GM19239 (cell line): ENCODE results near the gene EIF4G1.
A peak's percentile ranks its signal among the peaks of the same experiment; 100 is the strongest.

Source experiments
- DNase-seq: peaks from one replicate; pipeline ENCODE4 v3.0.0; 2011; ENCODE audit warnings: low spot score; ENCODE audit not compliant: insufficient read length
- FAIRE-seq: peaks from 2 replicates; lab custom pipeline; 2011; peaks lifted over from hg19 to GRCh38; lab: Jason Lieb, UNC

Gene EIF4G1

DNA sequence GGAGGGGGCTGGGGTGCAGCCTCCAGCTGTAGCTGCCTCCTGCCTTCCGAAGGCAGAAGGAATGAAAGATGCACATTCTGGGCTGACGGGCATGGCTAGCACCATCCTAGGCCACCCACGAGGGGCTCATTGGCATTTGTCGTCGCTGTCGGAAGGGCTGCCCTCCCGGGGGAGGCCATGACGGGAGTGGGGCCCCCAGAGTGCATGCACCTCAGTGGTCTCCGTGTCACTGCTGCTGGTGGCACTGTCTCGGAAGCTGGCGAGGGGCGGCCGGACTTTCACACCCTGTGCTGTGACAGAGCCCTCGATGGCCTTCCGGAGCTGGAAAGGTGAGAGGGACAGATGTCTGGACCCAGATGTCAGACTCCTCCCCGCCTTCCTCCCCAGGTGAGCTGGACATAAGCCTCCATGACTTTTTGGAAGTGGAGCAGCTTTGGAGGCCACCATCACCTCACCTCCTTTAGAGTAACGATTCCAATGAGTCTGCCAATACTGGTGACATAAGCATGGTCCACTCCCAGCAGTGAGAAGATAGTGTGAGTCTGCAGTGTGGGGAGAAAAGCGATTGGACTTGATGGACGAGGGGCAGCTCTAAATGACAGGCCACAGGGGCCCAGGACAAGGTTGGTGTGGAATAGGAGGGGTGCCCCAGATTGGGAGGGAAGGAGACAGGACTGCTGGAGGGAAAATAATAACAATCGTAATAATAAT, 32.2 kb downstream of the EIF4G1 start:
- FAIRE-seq, result no peak
- DNase-seq, result no peak

DNA sequence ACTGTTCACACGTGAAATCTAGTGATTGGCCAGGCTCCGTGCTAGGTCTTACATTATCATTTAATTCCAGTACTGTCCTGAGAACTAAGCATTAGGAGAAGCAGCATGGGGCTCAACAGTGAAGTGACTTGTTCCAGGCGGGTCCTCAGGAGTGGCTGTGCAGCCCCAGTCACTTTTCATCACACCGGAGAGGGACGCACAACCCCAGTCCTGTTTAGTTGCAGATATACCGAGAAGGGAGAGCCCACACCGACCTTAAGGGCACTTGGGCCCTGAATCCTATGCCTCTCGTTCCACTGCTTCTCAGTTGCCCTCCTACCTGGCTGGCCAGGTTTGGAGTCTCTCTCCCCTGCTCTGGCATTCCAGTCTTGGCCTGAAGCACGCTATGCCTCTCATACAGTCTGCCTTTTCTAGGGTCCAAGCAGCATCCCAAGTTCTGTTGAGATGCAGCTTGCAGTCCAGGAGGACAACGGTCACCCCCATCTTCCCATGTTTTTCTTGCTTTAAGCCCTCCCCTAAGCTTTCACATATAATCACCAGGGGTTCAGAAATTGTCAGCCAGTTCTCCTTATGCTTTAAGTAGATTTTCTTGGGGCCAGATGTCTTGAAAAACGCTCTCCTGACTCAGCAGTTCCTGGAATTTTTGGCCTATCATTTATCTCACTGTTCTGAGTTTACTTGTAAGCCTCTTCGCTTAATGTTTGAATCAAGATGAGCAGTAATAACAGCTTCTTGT, 33.1 kb downstream of the EIF4G1 start:
- FAIRE-seq (no peak), DNase-seq (no peak)

DNA sequence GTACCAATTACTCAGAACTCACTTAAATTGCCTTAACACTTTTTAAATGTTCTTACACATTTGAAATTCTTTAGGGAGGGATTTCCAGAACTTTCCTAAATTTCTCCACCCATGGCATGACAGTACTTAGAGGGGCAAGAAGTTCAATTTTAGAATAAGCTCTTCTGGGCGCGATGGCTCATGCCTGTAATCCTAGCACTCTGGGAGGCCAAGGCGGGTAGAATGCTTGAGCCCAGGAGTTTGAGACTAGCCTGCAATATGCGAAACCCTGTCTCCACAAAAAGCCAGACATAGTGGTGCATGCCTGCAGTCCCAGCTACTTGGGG, 33.6 kb downstream of the EIF4G1 start:
- DNase-seq (no peak), FAIRE-seq (no peak)

DNA sequence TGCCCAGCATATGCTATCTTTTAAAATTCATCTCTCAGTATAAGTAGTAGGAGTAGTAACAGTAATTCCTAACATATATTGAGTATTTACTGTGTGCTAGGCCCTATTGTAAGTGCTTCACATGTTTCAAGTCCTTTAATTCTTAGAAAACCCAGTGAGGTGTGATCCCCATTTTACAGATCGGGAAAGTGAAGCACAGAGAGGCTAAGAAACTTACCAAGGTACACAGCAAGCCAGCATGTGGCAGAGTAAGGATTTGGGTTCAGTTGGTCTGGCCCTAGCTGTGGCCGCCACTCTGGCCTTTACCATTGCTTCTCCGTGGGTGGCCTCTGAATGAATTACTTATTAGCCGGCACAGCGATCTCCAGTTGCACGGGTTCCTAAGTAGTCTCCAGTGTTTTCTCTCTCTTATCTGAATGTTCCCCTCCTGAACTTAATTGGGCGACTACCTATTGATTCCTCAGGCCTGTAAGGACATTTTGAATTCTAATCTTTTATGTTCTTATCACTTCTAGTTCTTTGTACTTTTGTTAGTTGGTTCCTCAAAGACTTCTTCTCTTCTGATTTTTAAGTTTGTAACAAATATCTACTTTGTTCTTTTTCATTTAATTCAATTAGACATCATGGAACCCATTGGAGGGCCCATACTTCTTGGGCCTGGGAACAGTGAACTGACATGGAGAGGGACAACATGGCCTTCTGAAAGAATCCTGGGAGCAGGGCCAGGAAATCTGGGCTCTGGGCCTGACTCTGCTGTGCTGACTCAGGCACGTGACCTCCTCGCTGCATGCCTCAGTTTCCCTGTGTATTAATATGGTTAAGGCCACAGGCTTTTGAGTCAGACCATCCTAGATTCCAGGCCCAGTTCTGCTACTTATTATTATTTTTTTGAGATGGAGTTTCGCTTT, 35.4 kb downstream of the EIF4G1 start:
- FAIRE-seq, result no peak
- DNase-seq, result no peak

DNA sequence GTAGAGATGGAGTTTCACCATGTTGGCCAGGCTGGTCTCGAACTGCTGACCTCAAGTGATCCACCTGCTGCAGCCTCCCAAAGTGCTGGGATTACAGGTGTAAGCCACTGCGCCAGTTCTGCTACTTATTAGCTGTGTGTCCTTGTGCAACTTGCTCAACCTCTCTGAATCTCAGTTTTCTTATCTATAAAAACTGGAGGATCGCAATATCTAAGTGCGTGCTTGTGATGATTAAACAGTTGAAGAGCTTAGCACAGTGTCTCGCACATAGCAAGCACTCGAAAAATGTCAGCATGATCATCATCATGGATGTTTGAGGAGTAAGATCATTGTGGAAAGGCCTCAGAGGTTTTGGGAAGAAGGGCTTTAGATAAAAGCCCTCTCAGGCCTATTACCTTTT, 36.2 kb downstream of the EIF4G1 start:
- FAIRE-seq (no peak), DNase-seq (no peak)

DNA sequence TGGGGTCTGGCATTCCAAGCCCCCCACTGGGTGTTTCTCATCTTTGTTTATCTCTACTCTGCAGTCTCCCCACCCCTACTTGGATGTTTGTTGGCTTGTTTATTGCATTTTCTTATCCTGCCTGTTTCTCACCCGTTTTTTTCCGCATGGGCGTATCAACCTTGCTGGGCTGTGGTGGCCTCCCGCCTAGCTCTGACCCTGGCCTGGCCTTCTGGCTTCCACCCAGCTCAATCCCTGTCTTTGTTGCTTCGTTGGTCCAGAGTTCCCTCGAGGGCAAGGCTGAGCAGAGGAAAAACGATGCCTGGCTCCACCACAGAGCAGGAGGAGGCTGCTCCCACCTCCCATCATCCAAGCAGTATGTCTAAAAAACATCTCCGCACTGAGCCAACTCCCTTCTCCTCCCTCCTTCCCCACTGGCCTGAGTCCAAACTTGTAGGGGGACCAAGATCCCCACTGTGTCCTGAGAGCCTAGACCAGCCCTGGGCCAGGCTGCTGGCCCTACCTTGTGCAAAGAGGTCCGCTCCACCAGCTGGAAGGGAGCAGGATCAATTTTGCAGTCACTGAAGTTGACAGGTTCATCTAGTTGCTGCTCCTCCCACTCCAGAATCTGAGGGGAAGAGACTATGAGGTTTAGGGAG, 37.2 kb downstream of the EIF4G1 start:
- DNase-seq (no peak), FAIRE-seq (no peak)

DNA sequence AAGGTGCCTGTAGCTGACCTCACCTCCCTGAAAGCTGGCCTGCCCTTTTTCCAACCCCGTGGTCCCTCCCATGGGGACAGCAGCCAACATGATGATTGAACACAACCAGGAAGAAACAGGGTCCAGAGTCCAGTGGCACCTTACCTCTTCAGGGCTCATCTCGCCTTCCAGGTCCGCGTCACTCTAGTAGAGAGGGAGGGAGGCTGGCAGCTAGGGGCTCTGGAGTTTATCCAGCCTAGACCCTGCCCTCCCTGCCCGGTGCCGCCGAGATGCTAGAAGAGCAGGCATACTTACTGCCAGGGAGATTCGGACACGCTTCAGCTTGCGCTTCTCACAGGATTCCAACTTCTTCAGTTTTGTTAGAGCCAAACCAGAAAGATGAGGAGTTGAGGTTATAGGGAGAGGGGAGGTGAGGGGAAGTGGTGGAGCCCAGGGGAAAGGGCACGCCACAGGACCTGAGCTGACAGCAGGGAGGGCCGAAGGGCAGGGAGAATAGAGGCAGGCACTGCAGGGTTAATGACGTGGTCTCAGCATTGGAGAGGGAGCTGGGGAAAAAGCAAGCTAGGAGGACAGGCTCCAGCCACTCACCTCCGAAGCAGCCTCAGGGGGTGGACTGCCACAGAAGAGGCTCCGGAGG, 37.9 kb downstream of the EIF4G1 start:
- FAIRE-seq (no peak), DNase-seq (no peak)

DNA sequence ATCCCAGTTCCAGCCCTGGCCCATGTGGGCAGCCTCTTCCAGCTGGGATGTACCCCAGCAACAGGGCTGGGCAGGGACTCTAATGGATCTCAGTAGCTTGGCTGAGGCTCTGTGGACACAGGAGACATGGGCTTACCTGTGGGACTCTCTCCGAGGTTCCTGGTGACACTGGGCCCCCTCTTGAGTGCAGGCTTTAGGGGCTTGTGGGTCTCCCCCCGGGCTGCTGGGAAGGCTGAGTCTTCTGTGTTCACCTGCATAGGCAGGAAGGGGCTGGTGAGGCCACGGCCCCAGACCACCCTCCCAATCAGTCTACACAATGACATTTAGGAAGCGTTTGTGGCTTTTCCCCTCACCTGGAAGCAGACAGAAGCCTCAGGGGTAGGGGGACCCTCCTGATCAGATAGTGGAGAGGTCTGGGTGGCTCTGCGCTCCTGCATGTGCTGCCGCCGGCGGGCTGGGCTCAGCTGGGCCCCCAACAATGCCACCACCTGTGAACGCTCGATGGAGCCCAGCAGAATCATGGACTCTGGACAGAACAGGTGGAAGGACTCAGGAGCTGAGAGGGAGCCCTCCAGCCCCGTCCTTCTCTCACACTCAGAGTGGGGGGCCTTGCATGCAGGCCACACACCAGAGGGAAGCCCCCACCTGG, 38.6 kb downstream of the EIF4G1 start:
- FAIRE-seq, result no peak
- no peak for DNase-seq

DNA sequence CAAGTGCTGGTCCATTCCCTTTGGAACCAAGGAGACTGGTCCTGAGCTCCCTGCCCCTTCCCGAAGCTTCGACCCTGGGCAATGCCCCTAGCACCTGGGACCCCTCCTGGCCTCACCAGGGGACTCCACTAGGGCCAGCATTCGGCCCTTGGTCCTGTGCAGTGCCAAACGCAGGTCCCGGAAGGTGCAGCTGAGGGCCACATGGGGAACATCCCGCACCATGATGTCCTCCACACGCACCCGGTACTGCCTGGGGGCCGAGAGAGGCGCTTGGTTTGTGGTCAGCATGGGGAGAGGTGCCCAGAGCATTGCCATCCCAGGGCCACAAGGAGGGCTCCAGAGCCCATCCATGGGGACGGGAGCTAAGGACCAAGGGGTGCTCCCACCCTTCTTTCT, 39.1 kb downstream of the EIF4G1 start:
- FAIRE-seq, result no peak
- no peak for DNase-seq

DNA sequence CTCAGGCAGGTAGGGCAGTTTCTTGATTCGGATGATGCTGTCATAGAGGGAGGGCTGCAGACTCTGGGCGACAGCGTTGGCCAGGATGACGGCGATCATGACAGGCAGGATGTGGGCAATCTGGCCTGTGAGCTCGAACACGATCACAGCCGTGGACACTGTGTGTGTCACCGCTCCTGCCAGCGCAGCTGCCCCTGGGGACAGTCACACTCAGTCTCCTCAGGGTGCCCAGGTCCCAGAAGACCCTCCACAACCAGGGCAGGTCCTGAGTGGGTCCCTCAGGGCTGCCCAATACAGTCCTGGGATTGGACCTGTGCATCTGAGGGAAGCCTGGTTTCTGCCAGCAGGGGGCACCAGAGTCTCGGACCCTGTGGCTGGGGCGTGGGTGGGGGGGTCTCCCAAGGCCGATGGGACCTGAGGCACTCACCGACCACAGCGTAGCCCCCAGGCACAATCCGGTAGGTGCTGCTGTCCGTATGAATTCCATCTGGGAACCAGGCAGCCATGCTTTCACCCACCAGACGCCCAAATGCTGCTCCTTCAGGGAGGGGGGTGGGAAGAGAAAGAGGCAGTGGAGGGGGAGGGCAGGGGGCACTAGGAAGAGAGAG, 39.8 kb downstream of the EIF4G1 start:
- peak; percentile 70 for FAIRE-seq
- DNase-seq, result no peak

DNA sequence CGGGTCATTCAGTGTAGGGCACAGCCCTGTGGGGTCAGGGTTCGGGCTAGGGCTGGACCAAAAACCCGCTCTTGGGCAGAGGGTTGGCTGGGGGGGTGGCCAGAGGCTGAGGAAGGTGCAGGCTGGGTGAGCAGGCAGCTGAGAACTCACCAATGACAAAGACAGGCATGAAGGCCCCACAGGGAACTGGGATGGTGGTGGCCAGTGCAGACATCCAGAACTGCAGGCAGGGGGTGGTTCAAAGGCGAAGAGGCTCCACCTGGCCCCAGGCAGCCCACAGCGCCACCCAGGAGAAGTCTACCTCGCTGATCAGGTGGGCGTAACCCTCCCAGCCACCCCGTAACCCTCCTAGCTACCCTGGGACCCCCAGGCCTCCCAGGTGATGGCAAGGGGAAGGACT, 40.3 kb downstream of the EIF4G1 start:
- DNase-seq (no peak), FAIRE-seq (no peak)

DNA sequence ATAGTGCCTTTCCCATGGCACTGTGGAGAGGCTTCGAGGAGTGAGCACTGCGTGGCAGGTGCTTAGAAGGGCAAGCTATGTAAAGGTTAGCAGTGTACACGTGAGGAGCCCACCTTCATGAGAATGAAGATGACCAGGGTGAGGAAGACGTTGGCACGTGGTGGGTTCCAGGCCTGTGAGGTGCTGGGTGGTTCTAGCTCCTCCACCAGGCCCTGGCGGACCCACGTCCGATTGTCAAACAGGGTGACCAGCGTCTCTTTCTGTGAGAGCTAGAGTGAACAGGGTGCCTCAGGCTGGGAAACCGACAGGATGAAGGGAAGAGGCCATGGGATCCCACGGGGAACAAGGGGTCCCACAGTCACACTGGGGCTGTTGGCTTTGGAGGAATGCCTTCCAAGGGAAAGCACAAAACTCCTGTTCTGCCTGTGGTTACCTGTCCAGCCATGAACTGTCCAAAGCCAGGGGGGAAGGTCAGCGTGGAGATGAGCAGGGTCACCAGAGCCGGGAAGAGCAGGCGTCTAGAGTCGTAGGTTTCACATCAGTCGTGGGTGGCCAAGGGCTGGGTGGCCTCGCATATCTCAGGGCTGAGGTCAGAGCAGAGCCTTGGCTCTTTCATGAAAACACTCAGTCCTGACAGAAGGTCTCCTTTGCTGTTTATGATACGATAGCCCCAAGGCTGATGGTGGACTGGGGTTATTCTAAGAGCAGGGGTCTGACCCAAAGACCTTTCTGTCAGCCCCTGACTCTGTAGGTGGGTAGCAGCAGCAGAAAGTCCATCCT, 41.0 kb downstream of the EIF4G1 start:
- DNase-seq (no peak), FAIRE-seq (no peak)

DNA sequence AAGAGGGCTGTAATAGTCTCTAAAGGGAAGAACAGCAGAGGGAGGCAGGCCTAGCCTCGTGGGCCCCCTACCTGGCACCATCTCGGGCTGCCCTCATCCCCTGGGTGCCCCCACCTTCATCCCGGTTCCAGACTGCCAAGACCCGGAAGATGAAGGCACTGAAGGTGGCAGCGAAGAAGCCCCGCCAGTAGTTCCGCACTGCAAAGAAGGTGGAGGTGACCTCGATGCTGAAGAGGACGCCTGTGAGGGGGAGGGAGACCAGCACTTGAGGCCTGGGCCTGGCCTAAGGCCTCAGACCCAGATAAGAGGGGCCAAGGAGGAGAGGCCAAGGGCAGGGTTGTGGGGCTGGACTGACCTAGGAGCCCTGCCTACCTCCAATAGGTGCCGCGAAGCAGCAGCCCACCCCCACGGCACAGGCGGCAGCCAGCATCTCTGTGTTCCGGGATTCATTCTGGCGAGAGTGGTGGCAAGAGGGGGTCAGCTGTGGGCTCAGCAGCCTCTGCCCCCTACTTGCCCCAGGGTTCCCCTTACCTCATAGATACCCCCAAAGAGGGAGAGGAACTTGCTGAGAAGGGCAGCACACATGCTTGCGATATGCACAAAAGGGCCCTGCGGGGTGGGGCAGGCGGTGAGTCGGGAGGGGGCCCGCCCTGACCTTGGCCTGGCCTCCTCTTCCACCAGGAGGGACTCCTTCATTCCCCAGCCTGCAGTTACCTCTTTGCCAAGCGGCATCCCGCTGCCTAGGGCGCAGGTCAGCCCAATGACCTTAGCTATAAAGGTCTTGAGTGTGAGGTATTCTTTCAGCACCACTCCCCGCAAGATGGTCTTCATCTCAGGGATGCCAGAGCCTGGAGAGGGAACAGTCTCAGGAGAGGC, 43.1 kb downstream of the EIF4G1 start:
- DNase-seq, result no peak
- FAIRE-seq, result no peak

DNA sequence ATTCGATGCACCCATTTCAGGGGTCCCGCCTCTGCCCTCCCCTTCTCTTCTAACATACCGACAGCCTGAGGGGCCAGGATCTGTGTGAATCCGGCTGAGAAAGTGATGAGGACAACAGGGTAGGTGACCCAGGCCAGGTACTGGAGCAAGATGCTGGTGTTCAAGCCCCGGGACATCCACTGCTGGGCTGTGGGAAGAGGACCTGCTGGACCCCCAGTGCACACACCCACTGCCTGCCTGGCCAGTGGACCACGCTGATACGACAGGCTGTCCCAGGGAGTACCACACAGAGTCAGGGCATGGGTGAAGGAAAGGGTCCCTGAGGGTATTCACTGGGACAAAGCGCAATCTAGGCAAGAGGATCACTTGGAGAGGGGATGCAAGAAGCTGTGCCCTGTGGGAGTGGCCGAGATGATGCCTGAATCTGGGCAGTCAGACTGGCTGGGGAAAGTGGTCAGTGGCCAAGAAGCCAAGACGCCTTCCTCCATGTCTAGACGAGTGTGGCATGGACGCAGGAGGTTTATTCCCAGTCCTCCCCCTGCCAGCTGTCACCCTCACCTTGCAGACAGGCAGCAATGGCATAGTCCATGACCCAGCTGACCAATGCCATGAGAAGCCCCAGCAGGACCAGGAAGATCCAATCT, 43.8 kb downstream of the EIF4G1 start:
- DNase-seq, result no peak
- FAIRE-seq, result no peak

DNA sequence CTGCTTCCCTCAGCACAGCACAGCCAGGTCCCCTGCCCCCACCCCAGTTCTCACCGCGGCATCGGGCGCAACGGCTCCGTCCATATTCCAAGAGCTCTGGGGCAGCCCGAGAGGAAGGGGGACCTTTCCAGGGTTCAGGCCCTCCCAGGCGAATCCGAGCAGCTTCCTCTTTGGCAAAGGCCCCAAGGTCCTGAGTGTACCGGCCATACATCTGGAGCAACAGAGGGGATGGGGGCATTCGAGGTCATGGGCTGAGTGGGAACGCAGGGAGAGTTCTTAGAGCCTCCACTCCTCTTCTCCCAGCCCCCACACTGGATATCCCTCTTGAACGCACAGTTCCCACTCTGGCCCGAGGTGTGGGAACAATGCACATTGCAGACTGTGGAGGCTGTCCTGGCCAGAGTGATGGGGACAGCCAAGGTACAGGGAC, 44.5 kb downstream of the EIF4G1 start:
- FAIRE-seq (no peak), DNase-seq (no peak)

DNA sequence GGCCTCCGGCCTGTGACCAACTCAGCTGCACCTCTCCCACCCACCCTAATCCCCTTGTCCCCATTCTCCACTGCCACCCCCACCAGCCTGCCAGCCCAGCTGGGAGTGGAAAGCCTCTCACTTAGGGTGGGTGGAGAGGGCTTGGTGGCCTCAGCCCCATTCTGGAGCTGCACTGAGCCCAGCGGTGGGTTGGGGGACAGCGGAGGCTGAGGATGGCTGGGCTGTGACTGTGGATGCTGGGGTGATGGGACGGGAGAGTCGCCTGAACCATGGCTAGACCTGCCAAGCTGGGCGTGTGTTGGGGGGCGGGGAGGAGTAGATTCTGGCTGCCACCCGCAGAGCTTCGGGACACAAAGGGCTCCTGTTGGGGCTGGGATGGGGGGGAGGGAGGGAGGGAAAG, 45.2 kb downstream of the EIF4G1 start:
- FAIRE-seq (no peak), DNase-seq (no peak)
